NCI-H2029 treated with DMSO at 0.1 percent for 48 hours (cell line): ENCODE results near the gene PFDN2.

Experiments
- DNase-seq: peaks from one replicate; lab custom pipeline; 2025; lab: John Stamatoyannopoulos, UW

The PFDN2 gene, protein sequence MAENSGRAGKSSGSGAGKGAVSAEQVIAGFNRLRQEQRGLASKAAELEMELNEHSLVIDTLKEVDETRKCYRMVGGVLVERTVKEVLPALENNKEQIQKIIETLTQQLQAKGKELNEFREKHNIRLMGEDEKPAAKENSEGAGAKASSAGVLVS

DNA sequence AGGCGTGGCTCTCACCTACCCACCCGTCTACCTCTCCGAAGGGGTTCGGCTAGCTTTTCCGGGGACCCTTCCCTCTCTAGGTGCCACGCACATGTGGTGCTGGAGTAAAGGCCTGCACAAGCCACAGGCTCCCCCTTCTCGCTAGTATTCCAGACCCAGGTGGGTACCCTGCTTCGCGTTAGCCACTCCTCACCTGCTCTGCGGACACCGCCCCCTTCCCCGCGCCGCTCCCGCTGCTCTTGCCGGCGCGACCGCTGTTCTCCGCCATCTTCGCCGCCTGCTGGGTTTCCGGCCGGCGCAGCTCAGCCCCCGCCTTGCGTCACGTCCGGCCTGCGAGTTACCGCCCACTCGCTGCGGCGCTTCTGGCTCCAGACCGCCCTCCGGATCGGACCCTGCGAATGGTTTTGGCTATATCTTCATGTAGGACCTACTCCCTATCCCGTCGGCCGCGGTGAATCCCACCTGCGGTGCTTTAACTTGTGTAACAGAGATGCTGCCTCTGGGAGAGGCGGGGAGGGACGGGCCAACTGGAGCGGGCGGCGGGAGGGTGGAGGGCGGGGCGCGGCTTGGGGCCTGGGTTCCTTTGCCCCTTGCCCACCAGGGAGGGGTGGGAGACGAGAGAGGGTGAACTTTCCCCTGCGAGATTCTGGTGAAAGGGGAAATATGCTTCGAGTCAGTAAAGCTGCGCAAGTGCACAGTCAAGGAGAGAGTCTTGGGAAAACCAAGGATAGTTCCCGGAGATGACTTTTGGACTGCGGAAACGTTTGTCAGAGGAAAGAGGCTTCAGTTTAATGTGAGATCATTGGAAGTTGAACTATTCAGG is at the start of gene PFDN2, which contains the start of gene NIT1:
Gene PFDN2 (minus strand): TSS at position 279 of the 823 bp plus-strand sequence. CDS start 11 bp downstream, at position 268.
Gene NIT1 (plus strand): TSS at position 347 of the 823 bp plus-strand sequence. CDS start 72 bp downstream, at position 419.
- DNase-seq: peak; percentile 37

- no peak for DNase-seq
Measured at GRCh38 chr1:161166669-161167548, 49.1 kb upstream of the PFDN2 start.

DNA sequence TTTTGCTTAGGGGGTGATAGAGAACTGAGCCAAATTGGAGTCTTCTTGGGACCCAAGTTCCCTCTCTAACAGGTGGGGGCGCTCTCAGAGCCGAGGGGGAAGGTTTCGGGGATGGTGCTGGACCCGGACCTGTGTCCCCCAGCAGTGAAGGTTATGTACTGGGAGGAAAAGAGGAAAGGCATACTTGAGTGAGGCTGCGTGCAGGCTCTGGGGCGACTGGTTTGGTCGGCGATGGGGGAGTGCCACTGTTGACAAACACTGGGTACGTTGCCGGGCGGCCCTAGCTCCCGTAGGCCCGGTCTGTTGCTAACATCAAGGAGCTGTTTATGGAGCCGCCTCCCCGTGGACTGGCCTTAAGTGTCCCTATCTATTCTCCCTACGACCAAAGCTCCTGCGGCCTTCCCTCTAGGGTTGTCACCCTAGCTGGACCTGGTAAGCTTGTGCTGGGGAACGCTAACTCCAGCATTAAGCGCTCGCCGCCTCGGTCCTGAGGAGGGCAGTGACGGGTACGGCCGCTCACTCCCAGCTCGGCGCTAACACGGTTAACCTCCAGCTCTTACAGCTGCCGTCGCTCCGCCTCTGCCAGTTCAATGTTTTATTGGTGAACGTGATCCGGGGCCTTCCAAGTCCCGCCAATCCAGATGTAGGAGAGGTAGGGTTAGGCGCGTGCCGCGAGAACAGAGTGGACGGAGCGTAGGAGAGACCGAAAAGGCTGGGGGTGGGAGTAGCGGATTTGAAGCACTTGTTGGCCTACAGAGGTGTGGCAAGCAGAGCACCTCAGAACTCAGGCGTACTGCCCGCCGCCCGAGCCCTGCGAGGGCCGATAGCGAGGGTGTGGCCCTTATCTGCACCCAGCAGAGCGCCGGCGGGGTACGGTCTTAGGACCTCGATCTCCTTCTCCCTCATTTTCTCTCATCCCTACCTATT is 48.2 kb upstream of the PFDN2 start, which contains the start of gene PPOX:
Gene PPOX (plus strand): TSS at position 685 of the 927 bp plus-strand sequence. CDS start 422 bp downstream, outside the sequence.
- peak; percentile 95 for DNase-seq

DNA sequence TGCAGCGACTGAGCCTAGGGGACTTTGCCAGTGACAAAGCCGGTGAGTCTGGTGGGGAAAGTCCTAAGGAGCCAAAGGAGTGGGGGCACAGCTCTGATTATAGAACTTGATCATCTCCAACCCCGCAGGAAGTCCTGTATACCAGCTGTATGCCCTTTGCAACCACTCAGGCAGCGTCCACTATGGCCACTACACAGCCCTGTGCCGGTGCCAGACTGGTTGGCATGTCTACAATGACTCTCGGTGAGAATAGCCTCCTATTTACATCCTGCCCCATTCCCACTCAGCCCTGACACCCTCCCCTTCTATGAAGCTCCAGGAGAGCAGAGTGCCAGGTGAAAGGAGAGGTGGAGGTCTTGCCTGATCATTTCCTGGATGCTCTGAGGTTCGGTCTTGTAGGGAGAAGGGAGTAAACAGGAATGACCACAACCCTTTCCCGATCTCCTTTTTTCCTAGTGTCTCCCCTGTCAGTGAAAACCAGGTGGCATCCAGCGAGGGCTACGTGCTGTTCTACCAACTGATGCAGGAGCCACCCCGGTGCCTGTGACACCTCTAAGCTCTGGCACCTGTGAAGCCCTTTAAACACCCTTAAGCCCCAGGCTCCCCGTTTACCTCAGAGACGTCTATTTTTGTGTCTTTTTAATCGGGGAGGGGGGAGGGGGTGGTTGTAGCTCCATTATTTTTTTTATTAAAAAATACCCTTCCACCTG is 47.2 kb upstream of the PFDN2 start:
- DNase-seq: no peak

DNA sequence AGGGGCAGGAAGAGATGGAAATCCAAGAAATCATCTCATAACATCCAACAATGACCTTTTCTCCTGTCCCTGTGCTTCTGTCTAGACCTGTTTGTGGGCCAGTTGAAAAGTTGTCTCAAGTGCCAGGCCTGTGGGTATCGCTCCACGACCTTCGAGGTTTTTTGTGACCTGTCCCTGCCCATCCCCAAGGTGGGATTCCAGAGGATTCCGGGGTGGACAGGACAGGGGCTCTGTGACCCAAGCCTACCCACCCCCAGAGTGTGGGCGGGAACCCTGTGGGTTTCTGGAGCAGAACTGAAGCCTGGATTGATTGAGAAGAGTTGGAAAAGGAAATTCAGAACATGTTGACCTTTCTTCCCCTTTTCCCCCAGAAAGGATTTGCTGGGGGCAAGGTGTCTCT is 46.0 kb upstream of the PFDN2 start:
- DNase-seq: no peak

GRCh38 chr1:161162806-161163205 is 45.0 kb upstream of the PFDN2 start:
- DNase-seq: no peak

DNA sequence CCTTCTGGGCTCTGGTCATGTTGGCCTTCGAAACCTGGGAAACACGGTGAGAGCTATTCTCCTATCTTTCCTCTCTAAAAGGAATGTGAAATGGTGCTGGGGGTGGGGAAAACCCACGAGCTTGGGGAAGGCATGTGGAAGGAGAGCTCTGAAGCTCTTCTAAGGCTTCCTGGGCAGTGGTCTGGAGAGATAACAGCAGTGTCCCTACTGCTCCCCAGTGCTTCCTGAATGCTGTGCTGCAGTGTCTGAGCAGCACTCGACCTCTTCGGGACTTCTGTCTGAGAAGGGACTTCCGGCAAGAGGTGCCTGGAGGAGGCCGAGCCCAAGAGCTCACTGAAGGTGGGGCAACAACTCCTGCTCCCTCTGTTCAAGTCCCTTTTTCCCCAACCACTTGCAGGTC is 44.2 kb upstream of the PFDN2 start:
- no peak for DNase-seq

DNA sequence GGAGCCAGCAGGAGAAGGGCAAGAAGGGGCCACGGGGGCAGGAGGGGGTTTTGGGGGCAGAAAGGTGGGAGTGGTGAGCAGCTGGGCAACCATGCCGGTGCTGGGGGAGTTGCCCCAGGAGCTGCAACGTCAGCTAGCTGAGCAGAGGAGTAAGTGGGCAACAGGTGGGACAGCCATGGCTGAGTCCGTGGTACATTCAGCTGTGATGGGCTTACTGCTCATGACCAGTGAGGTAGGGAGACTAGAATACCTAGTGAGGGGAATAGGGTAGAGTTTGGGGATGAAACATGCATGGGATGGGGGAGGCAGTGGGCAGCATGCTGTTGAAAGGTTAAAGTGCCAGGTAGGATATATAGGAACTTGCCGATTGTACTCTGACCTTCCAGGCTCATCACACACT is 43.8 kb upstream of the PFDN2 start:
- DNase-seq: no peak

DNA sequence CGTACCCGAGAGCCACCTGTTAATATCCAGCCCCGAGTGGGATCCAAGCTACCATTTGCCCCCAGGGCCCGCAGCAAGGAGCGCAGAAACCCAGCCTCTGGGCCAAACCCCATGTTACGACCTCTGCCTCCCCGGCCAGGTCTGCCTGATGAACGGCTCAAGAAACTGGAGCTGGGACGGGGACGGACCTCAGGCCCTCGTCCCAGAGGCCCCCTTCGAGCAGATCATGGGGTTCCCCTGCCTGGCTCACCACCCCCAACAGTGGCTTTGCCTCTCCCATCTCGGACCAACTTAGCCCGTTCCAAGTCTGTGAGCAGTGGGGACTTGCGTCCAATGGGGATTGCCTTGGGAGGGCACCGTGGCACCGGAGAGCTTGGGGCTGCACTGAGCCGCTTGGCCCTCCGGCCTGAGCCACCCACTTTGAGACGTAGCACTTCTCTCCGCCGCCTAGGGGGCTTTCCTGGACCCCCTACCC is 42.9 kb upstream of the PFDN2 start:
- DNase-seq: no peak

DNA sequence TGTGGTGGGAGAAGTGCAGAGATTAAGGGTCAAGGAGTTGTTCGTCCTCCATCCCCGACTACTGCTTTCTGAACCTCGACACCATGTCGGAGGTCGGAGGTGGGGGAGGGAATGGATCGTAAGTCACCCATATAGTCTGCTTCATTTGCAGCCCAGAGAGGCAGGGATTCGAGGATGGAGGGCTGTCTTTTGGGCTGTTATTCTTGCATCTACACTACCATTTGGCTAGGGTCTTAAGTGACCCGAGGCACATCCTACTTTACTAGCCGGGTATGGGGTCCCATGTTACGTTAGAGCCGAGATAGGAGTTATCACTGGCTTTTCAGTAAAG is 42.0 kb upstream of the PFDN2 start:
- DNase-seq: no peak

GRCh38 chr1:161159087-161159912 is 41.5 kb upstream of the PFDN2 start, which contains the start of gene USP21:
Gene USP21 (plus strand): TSS chr1:161159500. CDS start chr1:161160641, 1,141 bp downstream.
- DNase-seq: peak; percentile 78

DNA sequence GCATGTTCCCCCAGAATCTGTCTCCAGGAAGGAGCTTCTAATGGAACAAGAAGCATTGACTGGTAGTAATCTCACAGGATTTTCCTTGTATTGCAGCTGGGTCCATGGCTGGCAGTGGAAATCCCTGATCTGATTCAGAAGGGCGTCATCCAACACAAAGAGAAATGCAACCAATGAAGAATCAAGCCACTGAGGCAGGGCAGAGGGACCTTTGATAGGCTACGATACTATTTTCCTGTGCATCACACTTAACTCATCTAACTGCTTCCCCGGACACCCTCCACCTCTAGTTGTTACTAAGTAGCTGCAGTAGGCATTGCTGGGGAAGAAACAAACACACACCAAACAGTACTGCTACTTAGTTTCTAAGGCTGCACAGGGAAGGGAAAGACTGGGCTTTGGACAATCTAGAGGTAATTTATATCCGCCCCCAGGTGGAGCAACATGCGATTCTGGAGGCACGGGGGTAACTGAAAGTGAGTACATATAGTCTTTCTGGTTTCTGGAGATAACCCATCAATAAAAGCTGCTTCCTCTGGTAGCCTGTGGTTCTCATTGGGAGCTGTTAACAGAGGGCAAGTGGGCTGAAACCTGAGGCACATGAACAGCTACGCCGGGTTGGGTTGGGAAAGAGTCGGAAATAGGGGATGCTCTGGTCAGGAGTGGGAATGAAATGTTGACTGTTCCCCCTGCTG is 40.6 kb upstream of the PFDN2 start:
- no peak for DNase-seq

- no peak for DNase-seq
Measured at GRCh38 chr1:161157867-161158266, 40.0 kb upstream of the PFDN2 start.

DNA sequence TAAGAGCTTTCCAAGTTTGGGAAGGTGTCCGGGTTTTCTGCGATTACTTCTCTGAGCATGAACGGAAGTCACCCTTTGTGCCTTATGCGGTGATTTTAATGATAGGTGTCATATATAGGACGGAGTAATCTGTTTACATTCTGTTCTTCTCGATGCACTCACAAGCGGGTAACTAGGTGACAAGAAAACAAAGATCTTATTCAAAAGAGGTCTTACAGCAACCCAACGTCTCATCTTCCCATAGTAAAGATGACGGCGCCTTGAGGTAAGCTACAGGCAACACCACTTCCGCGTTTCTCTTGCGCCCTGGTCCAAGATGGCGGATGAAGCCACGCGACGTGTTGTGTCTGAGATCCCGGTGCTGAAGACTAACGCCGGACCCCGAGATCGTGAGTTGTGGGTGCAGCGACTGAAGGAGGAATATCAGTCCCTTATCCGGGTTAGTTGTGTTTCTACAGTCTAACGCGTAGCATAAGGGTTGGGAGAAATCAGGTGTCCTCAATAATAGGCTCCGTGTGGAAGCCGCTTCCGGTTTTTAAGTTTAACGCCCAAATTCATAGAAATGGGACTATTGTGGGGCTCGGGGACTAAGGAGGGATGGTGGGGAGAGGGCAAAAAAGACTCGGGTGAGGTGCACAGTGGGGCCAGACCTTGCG is 36.0 kb upstream of the PFDN2 start, which contains the start of gene UFC1:
Gene UFC1 (plus strand): TSS at position 297 of the 656 bp plus-strand sequence. CDS start 20 bp downstream, at position 317.
- peak; percentile 89 for DNase-seq

- no peak for DNase-seq
Measured at GRCh38 chr1:161153176-161153575, 35.3 kb upstream of the PFDN2 start.

DNA sequence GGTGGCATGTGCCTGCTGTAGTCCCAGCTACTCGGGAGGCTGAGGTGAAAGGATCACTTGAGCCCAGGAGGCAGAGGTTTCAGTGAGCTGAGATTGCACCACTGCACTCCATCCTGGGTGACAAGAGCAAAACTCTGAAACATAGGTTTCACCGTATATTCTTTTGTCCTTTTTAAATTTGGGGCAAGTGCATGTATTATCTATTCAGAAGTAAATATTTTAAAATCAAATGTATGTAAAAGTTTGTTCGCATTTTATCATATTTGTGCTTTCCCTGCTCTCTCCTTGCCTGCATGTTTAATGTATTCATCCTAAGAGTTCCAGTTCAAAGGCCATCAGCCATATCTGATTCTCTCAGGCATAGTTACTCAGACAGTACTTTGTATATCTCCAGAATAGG is 28.0 kb upstream of the PFDN2 start:
- no peak for DNase-seq

DNA sequence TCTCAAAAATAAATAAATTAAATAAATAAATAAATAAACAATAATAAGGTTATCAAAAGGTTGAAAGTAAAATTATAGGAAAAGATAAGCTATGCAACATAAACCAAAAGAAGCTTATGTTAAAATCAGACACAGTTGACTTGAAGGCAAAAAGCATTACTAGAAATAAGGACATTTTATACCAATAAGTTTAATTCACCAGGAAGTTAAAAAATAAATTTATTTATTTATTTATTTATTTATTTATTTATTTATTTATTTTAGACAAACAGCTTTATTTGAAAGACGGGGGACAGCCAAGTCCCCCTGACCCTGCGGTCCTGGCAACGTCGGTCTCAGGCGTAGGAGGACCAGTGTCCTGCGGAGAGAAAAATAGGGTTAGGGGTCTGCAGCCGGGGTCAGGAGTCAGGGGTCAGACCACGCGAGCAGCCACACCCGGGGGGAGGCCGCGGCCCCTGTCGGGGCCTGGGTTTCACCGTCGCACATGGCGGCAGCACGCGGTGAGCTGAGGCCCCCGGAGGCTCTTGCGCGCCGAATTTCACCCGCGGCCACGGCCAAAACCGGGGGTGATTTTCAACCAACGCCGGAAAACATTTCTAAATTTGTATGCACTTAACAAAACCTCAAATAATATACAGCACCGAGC is 23.0 kb upstream of the PFDN2 start:
- DNase-seq: no peak

DNA sequence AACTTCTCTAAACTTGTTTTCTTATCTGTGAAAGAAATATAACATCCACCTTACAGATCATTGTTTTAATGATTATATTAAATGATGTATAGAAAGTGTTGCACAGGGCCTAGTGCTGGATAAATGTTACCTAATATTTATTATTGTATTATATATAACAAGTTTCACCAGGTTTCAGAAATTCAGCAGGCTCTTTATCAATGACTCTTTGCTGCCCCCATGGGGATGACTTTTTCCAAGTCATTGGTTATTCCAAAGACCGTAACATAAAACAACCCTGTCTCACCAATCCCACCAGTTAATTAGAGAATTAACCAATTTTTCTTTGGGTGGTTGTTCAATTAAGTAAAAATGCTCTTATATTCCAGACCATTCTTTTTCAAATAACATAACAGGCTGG is 21.9 kb upstream of the PFDN2 start:
- no peak for DNase-seq
